ENCODE measurements around the gene RFK.

DNA sequence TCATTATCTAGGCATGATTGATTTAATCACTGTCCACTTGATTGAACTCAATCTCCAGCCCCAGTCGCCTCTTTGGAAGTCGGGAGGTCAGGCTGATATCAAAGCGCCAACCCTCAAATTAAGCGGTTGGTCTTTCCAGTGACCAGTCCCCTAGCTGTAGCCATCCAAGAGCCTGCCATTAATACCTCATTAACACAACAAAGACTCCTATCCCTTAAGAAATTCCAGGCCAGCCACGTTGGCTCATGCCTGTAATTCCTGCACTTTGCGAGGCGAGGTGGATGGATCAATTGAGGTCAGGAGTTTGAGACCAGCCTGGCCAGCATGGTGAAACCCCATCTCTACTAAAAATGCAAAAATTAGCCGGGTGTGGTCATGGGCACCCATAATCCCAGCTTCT lies 37.4 kb upstream of the RFK start:
- TF ChIP-seq CTCF (IDR thresholded peaks at IDR 0.05), result no peak
- no peak for TF ChIP-seq POLR2A (IDR thresholded peaks at IDR 0.05)

Data from adrenal gland (tissue), 5 donors.